ENCODE measurements around the gene ERC1. TPM values are rescaled to one million over a fixed set of nuclear protein-coding genes. Genes with fewer than 3 reads are reported as not detected.
A peak's percentile ranks its signal among the peaks of the same experiment; 100 is the strongest.

Gene ERC1
- total RNA-seq, 1 experiment from 2014 or later = 55.1 TPM

DNA sequence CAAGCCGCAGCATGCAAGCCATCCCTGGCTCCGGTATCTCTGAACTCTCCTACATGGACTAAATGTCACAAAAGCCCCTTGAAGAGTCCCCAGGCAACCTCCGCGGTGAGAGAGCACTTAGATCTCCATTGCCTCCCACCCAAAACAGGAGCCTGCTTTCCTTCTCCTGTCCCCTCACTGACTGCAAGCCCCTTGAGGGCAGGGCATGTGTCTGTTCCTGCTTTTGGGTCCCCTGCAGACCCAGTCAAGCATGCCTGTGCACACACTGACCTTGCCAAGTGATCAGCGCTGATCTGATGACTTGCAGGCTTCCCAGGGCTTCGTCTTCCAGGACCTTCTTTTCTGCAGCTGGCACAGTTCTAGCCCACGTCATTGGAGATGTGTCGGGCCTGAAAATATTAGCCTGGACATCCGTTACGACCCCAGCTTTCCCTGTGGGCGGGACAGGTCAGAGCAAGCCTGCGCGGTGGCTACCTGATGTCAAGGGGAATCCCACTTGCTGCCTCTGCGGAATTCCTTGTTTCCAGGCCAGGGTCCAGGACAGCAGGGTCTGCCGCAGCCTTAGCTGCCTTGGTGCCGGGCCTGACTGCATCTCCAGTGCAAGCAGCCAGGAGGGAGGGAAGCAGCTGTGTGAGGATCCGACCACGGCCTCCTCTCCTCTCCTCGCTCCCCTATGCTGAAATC lies 510.8 kb downstream of the ERC1 start:
- H3K4me3 Mint-ChIP-seq (ENCODE audit: unreplicated experiment) = no peak overlapping the region
- no peak for DNase-seq (ENCODE audit: unreplicated experiment)
- BruUV-seq (replicated peaks) = no TSS peak
- peaks cover 11% of the 10 kb centered on the region for H3K4me1 Mint-ChIP-seq (ENCODE audit: insufficient read depth, unreplicated experiment)
- ChIA-PET POLR2A (no interaction called here), CTCF (interaction anchor here (0.7 kb wide), 1 partner anchor 42 kb away, joined by 3 read pairs; no protein-coding TSS in a partner anchor)
- H3K27me3 Mint-ChIP-seq (ENCODE audit: insufficient read depth, unreplicated experiment) = no peaks in the 10 kb centered on the region
- intact Hi-C loops (cut with micrococcal nuclease) = no loop called here
- H3K36me3 Mint-ChIP-seq (ENCODE audit: insufficient read depth, unreplicated experiment) = peaks cover 9% of the 10 kb centered on the region
- H3K27ac Mint-ChIP-seq (ENCODE audit: low read depth, unreplicated experiment) = no peak overlapping the region
- H3K9me3 Mint-ChIP-seq (ENCODE audit: unreplicated experiment) = no peaks in the 10 kb centered on the region
- TF ChIP-seq, protein P1, sequence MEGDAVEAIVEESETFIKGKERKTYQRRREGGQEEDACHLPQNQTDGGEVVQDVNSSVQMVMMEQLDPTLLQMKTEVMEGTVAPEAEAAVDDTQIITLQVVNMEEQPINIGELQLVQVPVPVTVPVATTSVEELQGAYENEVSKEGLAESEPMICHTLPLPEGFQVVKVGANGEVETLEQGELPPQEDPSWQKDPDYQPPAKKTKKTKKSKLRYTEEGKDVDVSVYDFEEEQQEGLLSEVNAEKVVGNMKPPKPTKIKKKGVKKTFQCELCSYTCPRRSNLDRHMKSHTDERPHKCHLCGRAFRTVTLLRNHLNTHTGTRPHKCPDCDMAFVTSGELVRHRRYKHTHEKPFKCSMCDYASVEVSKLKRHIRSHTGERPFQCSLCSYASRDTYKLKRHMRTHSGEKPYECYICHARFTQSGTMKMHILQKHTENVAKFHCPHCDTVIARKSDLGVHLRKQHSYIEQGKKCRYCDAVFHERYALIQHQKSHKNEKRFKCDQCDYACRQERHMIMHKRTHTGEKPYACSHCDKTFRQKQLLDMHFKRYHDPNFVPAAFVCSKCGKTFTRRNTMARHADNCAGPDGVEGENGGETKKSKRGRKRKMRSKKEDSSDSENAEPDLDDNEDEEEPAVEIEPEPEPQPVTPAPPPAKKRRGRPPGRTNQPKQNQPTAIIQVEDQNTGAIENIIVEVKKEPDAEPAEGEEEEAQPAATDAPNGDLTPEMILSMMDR (IDR thresholded peaks at IDR 0.05; ENCODE audit: unreplicated experiment) = no peak

DNA sequence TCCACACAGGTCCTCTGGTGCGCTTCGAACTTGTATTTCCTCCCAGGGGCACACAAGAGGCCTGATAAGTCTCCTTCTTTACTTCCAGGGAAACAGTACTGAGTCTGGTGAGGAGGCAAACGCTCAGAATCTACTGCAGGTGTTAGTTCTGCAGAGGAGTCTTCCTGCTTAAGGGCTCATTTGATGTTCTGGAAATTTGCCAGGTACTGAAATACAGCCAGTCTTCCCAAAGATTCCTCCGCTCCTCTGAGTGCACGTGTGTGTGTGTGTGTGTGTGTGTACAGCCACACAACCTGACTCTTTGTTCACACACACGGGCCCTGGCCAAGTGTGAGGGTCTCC lies 511.3 kb downstream of the ERC1 start:
- H3K36me3 Mint-ChIP-seq (ENCODE audit: insufficient read depth, unreplicated experiment) = peaks cover 6% of the 10 kb centered on the region
- H3K27me3 Mint-ChIP-seq (ENCODE audit: insufficient read depth, unreplicated experiment) = no peaks in the 10 kb centered on the region
- ChIA-PET CTCF (interaction anchor here (0.7 kb wide), 1 partner anchor 42 kb away, joined by 3 read pairs; no protein-coding TSS in a partner anchor), POLR2A (interaction anchor here (0.6 kb wide), 1 partner anchor 216 kb away, joined by 3 read pairs; no protein-coding TSS in a partner anchor)
- TF ChIP-seq, protein P1 (IDR thresholded peaks at IDR 0.05; ENCODE audit: unreplicated experiment) = no peak
- DNase-seq (ENCODE audit: unreplicated experiment) = peak; percentile 18
- intact Hi-C loops (cut with micrococcal nuclease) = no loop called here
- H3K27ac Mint-ChIP-seq (ENCODE audit: low read depth, unreplicated experiment) = no peak overlapping the region
- peaks cover 8% of the 10 kb centered on the region for H3K4me1 Mint-ChIP-seq (ENCODE audit: insufficient read depth, unreplicated experiment)
- H3K4me3 Mint-ChIP-seq (ENCODE audit: unreplicated experiment) = no peak overlapping the region
- BruUV-seq (replicated peaks) = no TSS peak
- H3K9me3 Mint-ChIP-seq (ENCODE audit: unreplicated experiment) = no peaks in the 10 kb centered on the region

DNA sequence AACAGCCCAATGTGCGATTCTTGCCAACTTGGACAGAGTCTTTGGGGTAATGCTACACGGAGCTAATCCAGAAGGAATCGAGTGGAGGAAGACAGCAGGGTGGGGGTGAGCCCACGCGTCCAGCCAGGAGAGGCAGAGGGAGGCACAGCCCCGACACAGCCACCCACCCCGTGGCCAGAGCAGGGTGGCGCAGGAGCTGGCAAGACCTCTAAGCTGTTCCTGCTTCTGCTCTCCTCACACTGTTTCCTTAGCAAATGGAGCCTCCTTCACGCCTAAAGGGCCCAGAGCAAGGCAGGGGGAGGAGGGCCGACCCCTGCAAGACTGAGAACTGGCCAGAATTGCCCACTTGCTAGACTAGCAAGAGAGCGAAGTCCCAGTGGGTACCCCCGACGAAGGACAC lies 511.8 kb downstream of the ERC1 start:
- Mint-ChIP-seq H3K4me1 (ENCODE audit: insufficient read depth, unreplicated experiment) (peaks cover 8% of the 10 kb centered on the region), H3K4me3 (ENCODE audit: unreplicated experiment) (no peak overlapping the region), H3K36me3 (ENCODE audit: insufficient read depth, unreplicated experiment) (peaks cover 6% of the 10 kb centered on the region), H3K27ac (ENCODE audit: low read depth, unreplicated experiment) (no peak overlapping the region), H3K9me3 (ENCODE audit: unreplicated experiment) (no peaks in the 10 kb centered on the region), H3K27me3 (ENCODE audit: insufficient read depth, unreplicated experiment) (no peaks in the 10 kb centered on the region)
- DNase-seq (ENCODE audit: unreplicated experiment) = no peak
- CTCF ChIA-PET = no interaction called here
- intact Hi-C loops (cut with micrococcal nuclease) = no loop called here
- POLR2A ChIA-PET = interaction anchor here (0.6 kb wide), 1 partner anchor 216 kb away, joined by 3 read pairs; no protein-coding TSS in a partner anchor
- TF ChIP-seq, protein P1 (IDR thresholded peaks at IDR 0.05; ENCODE audit: unreplicated experiment) = no peak
- BruUV-seq (replicated peaks) = no TSS peak

DNA sequence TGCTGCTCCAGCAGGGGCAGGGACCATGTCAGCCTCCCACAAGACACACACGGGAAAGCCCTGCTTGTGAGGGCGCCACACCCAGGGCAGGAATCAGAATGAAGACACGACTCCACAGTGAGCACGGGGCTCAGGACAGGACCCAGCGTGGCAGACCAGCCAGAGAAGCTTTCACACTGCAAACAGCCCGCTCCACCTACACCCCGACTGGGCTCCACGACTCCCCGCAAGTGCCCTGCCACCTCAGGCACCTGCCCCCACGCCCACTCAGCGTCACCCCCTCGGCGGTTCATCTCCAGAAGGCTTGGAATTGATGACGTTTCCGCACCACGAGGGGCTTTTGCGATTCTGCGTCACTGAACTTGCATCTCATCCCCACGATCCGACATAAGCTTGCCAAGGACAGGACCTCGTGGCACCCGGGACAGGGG lies 512.3 kb downstream of the ERC1 start:
- Mint-ChIP-seq H3K27me3 (ENCODE audit: insufficient read depth, unreplicated experiment) (no peaks in the 10 kb centered on the region), H3K36me3 (ENCODE audit: insufficient read depth, unreplicated experiment) (peaks cover 6% of the 10 kb centered on the region), H3K9me3 (ENCODE audit: unreplicated experiment) (no peaks in the 10 kb centered on the region), H3K27ac (ENCODE audit: low read depth, unreplicated experiment) (no peak overlapping the region), H3K4me3 (ENCODE audit: unreplicated experiment) (no peak overlapping the region), H3K4me1 (ENCODE audit: insufficient read depth, unreplicated experiment) (peaks cover 8% of the 10 kb centered on the region)
- no TSS peak for BruUV-seq (replicated peaks)
- POLR2A ChIA-PET = no interaction called here
- CTCF ChIA-PET = no interaction called here
- no peak for DNase-seq (ENCODE audit: unreplicated experiment)
- TF ChIP-seq, protein P1 (IDR thresholded peaks at IDR 0.05; ENCODE audit: unreplicated experiment) = no peak
- intact Hi-C loops (cut with micrococcal nuclease) = no loop called here
